Panc1 (cell line): ENCODE data around the gene HEPACAM2.

Experiments
- POLR2AphosphoS5 ChIP-seq: IDR thresholded peaks from 2 replicates; pipeline ENCODE4 v1.6.1; 2012; ENCODE audit warnings: mild to moderate bottlenecking, low read depth, low read length, moderate library complexity
- TF ChIP-seq, protein P1 (sequence below): fragments of 450-650 bp; IDR thresholded peaks from 2 replicates; pipeline ENCODE4 v1.5.1; 2017; ENCODE audit warnings: mild to moderate bottlenecking

DNA sequence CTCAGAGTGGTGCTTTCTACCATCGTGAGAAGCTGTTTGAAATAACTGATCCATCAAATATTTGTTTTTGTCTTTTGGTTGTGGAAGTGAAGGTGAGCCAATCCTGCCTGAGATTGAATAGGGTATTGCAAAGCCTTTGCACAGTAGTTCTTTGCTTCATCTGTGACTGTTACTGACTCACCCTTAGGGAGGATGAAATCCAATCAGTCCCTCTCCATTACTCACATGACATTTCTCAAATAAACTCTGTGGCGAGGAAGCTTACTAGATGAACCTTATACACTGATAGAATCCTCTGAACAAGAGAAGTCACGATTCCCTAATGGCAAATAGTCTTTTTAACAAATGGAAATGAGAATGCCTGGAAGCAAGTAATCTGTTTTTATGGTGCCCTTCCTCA is 31.9 kb downstream of the HEPACAM2 start:
- TF ChIP-seq, protein P1, sequence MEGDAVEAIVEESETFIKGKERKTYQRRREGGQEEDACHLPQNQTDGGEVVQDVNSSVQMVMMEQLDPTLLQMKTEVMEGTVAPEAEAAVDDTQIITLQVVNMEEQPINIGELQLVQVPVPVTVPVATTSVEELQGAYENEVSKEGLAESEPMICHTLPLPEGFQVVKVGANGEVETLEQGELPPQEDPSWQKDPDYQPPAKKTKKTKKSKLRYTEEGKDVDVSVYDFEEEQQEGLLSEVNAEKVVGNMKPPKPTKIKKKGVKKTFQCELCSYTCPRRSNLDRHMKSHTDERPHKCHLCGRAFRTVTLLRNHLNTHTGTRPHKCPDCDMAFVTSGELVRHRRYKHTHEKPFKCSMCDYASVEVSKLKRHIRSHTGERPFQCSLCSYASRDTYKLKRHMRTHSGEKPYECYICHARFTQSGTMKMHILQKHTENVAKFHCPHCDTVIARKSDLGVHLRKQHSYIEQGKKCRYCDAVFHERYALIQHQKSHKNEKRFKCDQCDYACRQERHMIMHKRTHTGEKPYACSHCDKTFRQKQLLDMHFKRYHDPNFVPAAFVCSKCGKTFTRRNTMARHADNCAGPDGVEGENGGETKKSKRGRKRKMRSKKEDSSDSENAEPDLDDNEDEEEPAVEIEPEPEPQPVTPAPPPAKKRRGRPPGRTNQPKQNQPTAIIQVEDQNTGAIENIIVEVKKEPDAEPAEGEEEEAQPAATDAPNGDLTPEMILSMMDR = no peak
- TF ChIP-seq POLR2AphosphoS5 = no peak
